ENCODE measurements around the gene CLEC14A.

CLEC14A gene

GRCh38 chr14:38248321-38249028, 7.4 kb downstream of the CLEC14A start:
- DNase-seq = no peak

GRCh38 chr14:38243696-38244240, 12.1 kb downstream of the CLEC14A start:
- DNase-seq = no peak

DNA sequence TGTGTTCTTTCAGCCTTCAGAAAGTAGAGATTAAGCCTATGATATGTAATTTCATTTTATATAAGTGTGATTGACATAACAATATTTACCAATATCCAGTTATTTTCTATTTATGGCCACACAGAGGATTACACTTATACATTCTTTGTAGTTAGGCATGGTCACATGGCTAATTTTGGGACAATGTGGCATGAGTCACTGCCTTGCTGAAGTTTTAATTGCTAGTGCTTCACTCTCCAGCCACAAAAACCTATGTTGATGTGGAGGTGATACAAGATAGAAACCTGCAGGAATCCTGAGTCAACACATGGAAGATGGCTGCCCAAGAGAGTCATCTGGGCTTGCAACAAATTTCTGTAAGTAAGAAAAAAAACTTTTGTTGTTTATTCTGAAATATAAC, 17.0 kb downstream of the CLEC14A start:
- DNase-seq = no peak

GRCh38 chr14:38238332-38238731, 17.6 kb downstream of the CLEC14A start:
- DNase-seq = no peak

DNA sequence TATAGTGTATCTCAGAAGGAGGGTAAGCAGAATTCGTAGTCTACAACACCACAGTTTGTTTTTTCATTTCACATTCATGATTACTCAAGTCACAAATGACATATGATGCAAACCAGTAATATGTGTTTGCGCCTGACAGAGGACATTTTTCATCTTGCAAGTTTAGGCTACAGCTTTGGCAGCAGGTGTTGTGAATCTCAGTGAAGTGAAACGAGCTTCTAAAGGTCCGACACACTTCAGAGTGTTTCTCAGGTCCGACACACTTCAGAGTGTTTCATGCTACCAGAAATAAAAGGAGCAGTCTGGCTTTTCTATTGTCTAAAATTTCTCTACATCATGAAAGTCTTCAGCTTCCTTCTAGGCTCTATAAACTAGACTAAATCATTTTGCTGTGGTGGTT, 22.7 kb downstream of the CLEC14A start:
- DNase-seq = no peak

DNA sequence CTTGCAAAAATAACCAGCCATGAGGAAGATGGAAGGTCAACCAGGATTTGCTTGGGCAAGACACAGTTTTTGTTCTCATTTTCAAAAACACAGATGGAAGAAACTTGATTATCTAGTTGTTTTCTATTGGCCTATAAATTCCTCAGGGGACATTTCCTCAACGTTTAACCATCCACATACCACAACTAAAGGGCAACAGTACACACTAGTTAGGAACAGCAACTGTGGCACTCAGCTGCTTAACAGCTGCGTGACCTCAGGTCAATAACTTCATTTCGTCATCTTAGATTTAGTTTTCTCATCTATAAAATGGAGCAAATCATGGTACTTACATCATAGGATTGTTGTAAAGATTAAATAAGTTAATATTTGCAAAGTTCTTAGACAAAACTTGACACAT, 29.5 kb downstream of the CLEC14A start:
- no peak for DNase-seq

DNA sequence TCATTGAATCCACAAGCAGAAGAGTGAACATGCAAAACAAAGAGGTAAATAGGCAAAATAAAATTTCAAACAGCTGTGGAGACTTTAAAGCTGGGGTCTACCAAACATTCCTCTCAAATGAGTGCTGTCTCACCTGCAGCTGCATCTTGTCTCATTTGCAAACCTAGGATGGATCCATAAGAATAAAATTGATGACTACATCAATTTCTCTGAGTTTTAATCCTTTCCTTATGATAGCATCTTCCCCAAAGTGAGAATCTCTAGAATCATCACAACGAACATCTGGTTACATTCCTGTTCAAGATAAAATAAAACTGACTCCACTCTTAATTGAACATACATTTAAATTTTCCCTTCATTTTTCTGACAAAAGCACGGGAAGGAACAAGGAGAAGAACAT, 29.9 kb downstream of the CLEC14A start:
- DNase-seq = no peak

DNA sequence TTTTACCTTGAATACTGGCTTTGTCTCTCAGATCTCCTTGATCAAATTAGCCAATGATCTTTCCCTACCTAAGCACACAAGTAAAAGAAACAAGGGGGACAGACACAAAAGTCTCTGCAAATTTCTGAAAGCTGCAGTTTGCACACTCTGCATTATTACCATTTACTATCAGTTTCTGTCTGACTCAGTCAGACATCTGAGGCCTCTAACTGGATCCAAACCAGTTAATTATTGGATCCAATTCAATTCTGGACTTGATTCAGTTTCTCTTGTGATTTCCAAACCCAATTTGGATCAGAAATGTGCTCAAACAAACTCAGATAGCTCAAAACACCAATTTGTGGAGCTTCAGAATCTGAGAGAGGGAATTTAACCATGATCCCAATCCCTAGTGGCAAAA, 31.6 kb downstream of the CLEC14A start:
- DNase-seq = no peak

DNA sequence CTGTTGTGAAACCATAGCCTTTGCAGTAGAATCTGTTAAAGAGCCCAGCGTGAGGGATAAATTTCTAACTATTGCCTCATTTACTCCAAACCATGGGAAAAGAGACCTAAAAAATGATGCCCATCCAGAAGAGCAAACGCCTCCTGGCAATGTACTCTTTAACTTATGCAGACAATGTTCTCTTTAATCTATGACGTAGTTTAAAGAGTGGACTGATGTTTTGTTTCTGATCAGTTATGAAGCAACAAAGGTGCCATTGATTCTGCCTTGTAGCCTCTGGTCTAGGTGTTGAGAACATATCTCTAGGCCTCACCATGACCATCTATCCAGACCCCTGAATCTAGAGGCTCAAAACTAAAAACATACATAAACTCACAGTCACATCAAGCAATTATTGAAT, 34.8 kb downstream of the CLEC14A start:
- DNase-seq = no peak

DNA sequence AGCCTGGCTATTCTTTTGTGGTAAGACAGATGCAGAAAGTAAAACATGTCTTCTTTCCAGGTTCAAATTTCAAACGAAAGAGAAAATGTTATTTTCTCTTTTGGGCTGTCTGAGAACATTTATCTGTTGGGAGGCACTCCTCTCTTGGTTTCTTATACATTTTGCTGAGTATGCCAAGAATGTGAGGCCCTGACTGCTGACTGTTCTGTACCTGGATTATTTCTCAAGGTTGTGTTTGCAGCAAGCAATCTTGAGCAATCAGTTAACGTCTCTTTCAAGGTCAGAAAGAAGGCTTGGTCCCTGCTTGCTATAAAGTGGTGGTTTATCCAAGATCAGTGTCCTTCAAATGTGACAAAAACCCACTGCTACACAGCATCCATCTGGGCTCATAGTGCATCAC, 38.3 kb downstream of the CLEC14A start:
- no peak for DNase-seq

- no peak for DNase-seq
These were observed 42.9 kb downstream of the CLEC14A start for GRCh38 chr14:38213001-38213400.

- DNase-seq = no peak
These were observed 43.8 kb downstream of the CLEC14A start for GRCh38 chr14:38212111-38212510.

DNA sequence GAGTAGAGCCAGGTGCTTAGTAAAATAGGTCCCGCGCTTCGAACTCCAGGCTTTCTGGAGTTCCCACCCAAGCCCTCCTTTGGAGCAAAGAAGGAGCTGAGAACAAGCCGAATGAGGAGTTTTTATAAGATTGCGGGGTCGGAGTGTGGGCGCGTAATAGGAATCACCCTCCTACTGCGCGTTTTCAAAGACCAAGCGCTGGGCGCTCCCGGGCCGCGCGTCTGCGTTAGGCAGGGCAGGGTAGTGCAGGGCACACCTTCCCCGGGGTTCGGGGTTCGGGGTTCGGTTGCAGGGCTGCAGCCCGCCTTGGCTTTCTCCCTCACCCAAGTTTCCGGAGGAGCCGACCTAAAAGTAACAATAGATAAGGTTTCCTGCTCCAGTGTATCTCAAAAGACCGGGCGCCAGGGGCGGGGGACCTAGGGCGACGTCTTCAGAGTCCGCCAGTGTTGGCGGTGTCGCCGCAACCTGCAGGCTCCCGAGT, 44.6 kb downstream of the CLEC14A start:
- DNase-seq = no peak

DNA sequence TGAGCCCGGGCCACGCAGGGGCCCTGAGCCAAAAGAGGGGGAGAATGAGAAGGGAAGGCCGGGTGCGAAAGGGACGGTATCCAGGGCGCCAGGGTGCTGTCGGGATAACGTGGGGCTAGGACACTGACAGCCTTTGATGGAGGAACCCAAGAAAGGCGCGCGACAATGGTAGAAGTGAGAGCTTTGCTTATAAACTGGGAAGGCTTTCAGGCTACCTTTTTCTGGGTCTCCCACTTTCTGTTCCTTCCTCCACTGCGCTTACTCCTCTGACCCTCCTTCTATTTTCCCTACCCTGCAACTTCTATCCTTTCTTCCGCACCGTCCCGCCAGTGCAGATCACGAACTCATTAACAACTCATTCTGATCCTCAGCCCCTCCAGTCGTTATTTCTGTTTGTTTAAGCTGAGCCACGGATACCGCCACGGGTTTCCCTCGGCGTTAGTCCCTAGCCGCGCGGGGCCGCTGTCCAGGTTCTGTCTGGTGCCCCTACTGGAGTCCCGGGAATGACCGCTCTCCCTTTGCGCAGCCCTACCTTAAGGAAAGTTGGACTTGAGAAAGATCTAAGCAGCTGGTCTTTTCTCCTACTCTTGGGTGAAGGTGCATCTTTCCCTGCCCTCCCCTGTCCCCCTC, 45.2 kb downstream of the CLEC14A start:
- no peak for DNase-seq

- no peak for DNase-seq
These were observed 46.0 kb downstream of the CLEC14A start for GRCh38 chr14:38209572-38210557.

- no peak for DNase-seq
These were observed 47.0 kb downstream of the CLEC14A start for GRCh38 chr14:38208618-38209562.

- no peak for DNase-seq
These were observed 47.9 kb downstream of the CLEC14A start, which contains the start of gene SSTR1 for GRCh38 chr14:38207736-38208617. TSS of gene SSTR1 (plus strand) at chr14:38207904. CDS start at chr14:38209390, 1,486 bp downstream.

GRCh38 chr14:38207377-38207735, 48.5 kb downstream of the CLEC14A start:
- DNase-seq = no peak

DNA sequence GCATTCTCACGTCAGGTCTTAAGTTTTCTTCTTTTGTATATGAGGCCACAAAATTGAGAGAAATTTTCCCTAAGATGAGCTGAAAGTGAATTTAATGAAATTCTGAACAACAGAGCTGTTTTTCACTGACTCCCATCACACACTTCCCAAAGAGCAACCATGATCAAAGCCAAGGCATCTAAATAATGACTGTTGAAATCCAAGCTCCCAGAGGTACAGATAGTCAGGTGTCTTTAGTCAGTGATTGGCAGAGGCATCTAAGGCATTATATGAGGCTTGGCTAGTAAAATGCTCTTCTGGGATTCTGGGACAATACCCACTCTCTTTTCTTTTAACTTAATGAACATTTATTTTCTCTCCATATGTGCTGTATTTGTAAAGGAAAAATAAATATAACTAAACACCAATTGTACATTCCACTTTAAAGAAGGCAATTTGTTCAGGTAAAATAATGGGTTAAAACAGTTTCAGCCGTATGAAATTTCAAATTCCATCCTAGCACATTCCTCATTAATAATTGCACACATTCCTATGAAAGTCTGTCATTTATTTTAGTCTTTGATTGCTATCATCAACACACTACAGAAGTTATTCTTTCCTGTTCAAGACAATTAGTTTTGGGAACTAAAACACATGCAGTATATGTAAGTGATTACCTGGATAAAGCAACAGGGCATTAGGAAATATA, 49.1 kb downstream of the CLEC14A start:
- no peak for DNase-seq

GRCh38 chr14:38205949-38206665, 49.8 kb downstream of the CLEC14A start:
- DNase-seq = no peak

All from NCI-H2107 (cell line).